ENCODE results near the gene CDCA3. TPM values are rescaled to one million over a fixed set of nuclear protein-coding genes. Genes with fewer than 3 reads are reported as not detected.

Gene CDCA3
- total and polyA plus RNA-seq, 2 experiments from 2014 or later = 47.4 to 75.6 TPM

DNA sequence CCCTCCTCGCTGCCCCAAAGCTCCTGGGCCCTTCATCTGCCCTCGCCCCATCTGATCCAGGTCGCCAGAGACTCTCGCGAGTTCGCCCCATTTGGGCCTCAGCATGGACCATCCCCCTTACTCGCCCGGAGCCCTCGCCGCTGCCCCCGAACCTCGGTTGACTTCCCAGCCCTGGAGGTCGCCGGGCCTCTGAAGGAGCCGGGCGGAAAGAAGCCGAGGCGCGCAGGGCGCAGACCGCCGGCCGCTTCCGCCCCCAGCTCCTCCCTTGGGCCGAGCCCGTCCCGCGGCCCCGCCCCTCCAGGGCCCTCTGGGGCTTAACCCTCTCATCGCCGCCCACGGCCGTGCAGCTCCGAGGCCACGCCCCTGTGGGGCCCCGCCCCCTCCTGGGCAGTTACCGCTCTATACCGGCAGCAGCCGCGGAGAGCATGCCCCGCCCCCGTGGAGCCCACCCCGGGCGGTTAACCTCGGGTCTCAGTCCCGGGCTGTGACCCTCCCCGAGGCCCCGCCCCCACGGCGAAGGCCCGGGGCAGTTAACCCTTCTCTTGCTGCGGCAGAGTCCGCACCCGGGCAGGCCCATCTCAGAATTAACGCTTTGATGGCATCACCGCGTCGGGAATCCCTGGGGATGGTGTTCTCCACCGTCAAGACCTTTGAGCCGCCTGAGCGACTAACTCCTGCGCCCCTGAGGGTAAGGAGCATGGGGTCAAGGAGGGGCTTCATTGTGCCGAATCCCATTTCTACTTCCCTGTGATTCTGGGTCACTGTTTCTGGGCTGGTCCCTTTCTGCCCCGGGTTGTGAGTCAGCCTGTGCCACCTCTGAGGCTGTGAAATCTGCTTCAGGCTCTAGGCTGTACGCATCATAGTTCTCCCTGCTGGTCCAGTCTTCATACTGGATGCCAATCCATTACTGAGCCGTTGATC is 22.3 kb upstream of the CDCA3 start, which contains the start of gene SPSB2 (continued):
- TF ChIP-seq ZNF462 (CRISPR knock-in tag; IDR thresholded peaks at IDR 0.05) (no peak), ETS1 (IDR thresholded peaks at IDR 0.05) (0 out of 2 replicates have a peak, but pooled peaks have one; percentile 30), CREB1 (CRISPR knock-in tag; IDR thresholded peaks at IDR 0.05; ENCODE audit: low read depth) (0 out of 2 replicates have a peak, but pooled peaks have one; percentile 25), ZNF114 (CRISPR knock-in tag; IDR thresholded peaks at IDR 0.05) (no peak), POLR2AphosphoS5 (IDR thresholded peaks at IDR 0.05; ENCODE audit: low read depth) (peak; percentile 86)

All from GM23338 (cell line).